LNCAP (cell line): ENCODE results near the gene FBLN7.

Source experiments
- TF ChIP-seq, protein P1 (sequence below): fragments of 450-650 bp; IDR thresholded peaks from 2 replicates; pipeline ENCODE4 v1.5.1; 2017; ENCODE audit warnings: mild to moderate bottlenecking

Gene FBLN7

GRCh38 chr2:112163541-112163981 lies 25.4 kb downstream of the FBLN7 start:
- TF ChIP-seq, protein P1, sequence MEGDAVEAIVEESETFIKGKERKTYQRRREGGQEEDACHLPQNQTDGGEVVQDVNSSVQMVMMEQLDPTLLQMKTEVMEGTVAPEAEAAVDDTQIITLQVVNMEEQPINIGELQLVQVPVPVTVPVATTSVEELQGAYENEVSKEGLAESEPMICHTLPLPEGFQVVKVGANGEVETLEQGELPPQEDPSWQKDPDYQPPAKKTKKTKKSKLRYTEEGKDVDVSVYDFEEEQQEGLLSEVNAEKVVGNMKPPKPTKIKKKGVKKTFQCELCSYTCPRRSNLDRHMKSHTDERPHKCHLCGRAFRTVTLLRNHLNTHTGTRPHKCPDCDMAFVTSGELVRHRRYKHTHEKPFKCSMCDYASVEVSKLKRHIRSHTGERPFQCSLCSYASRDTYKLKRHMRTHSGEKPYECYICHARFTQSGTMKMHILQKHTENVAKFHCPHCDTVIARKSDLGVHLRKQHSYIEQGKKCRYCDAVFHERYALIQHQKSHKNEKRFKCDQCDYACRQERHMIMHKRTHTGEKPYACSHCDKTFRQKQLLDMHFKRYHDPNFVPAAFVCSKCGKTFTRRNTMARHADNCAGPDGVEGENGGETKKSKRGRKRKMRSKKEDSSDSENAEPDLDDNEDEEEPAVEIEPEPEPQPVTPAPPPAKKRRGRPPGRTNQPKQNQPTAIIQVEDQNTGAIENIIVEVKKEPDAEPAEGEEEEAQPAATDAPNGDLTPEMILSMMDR, result no peak

DNA sequence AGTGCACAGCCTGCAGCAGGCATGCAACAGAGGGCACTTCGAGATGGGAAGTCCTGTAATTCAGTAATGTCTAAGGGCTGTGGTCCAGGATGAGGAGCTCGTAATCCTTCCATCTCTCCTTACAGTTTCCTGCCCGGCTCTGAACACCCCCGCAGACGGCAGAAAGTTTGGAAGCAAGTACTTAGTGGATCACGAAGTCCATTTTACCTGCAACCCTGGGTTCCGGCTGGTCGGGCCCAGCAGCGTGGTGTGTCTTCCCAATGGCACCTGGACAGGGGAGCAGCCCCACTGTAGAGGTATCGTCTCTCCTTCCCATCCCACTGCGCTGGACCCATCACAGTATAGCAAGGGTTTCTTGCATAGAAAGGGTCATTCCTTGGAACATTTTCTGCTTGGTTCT lies 26.7 kb downstream of the FBLN7 start:
- TF ChIP-seq, protein P1, result no peak

DNA sequence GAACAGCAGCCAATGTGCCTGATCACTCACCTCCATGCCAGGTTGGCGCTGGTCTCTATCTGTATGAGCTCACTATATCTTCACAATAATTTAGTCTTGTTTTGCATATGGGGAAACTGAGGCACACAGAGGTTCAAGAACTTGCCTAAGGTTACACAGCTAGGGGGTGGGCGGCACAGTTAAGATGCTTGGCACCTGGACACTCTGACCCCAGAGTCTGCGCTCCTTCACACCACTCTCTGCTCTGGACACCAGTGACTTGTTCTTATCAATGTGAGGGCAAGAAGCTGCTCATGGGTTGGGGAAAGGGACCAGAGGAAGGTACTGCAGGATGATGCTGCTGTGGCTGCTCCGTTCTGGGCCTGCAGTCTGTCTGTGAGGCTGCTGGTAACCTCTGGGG lies 27.1 kb downstream of the FBLN7 start:
- TF ChIP-seq, protein P1, result no peak

GRCh38 chr2:112166806-112167499 lies 28.8 kb downstream of the FBLN7 start:
- TF ChIP-seq, protein P1, result no peak

DNA sequence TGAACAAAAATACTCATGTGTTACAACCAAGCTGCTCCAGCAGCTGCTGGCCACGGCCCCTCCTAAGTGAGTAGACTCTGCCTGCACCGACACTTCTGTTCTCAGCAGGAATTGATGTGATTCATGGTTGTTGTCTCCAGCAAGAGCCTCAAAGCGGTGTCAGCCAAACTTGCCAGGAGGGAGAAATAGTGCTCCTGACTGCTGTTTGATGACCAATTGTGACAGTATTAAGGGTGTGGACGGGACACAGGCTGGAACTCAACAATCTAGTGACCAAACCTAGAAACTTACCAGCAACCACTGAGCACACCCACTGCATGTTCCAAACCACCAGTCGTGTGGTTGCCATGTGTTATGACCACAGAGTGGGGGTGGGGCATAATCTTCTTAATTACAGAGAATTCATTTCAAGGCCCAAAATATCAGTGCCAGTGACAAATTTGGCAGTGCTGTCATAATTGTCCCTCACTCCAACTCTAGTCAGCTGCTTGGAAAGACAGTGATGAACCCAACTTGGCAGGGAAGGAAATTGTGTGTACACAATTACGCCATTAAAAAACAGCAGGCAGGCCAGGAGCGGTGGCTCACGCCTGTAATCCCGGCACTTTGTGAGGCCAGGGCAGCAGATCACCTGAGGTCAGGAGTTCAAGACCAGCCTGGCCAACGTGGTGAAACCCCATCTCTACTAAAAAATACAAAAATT lies 30.4 kb downstream of the FBLN7 start:
- TF ChIP-seq, protein P1, result no peak

DNA sequence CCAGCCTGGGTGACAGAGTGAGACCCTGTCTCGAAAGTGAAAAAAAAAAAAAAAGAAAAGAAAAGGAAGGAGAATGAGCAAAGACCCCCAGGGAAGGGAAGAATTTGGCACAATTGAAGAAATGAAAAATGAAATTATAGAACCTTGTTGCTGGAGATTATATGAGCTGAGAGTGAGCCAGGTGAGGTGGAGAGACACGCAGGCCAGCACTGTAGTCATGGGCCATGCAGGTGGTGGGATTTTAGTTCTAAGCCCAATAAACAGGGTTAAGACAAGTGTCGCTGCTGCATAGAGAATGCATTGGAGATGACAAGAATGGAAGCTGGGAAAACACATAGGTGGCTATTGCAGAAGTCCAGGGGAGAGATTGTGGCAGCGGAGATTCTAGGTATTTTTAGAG lies 32.3 kb downstream of the FBLN7 start:
- TF ChIP-seq, protein P1, result no peak

DNA sequence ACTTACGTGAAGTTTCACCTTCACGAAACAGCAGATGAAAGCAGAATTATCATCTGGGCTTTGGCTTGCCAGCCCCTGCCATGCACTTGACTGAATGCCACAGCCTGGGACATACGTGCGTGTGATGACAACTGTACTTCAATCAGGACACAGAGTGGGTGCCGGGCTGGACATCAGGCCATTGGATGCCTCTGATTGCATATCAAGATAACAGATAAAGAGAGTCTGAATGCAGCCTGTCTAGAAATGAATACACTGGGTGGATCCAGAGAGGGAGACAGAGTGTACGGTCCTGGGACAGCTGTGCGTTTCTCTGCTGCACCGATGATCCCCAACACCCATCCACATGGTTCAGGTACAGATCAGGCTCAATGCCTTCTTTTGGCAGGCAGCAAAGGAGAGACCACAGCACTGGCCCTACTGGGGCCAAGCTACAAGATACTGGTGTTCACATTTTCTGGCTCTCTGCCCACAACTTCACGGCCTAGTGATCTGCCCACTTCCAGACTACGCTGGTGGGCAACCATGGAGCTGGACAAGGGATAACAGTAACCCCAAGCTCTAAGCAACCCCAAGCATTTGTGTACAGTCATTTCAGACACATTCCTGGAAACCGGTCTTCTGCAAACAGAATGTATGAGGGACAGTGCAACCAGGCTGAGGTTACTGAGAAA lies 35.6 kb downstream of the FBLN7 start:
- TF ChIP-seq, protein P1, result no peak
